ENCODE data around the gene ATP5F1D.

Gene ATP5F1D

GRCh38 chr19:1293782-1294604, 52.4 kb downstream of the ATP5F1D start:
- Mint-ChIP-seq H3K4me1 (no peaks in the 10 kb centered on the region), H3K36me3 (no peaks in the 10 kb centered on the region), H3K27ac (no peak overlapping the region), H3K27me3 (peaks cover 15% of the 10 kb centered on the region), H3K9me3 (no peaks in the 10 kb centered on the region), H3K4me3 (no peak overlapping the region)

All from activated naive CD4-positive, alpha-beta T cell treated with anti-CD3 and anti-CD28 coated beads, Interleukin-2, amount 50 U/mL, for 24 hours (primary cell).